HG02938 (cell line): ENCODE data around the gene PABPN1.

Experiments
- ATAC-seq: cut with Tn5 transposase; IDR thresholded peaks from one replicate; pipeline ENCODE4 v1.9.1; 2021; ENCODE audit warnings: mild to moderate bottlenecking, moderate library complexity; ENCODE audit not compliant: unreplicated experiment

The PABPN1 gene

GRCh38 chr14:23326491-23327332, 5.5 kb downstream of the PABPN1 start:
- ATAC-seq, result no peak

- no peak for ATAC-seq
Observed at GRCh38 chr14:23327947-23328744, 6.9 kb downstream of the PABPN1 start.

GRCh38 chr14:23335623-23336022, 14.4 kb downstream of the PABPN1 start:
- no peak for ATAC-seq

- no peak for ATAC-seq
Observed at GRCh38 chr14:23339506-23340268, 18.4 kb downstream of the PABPN1 start.

GRCh38 chr14:23344481-23344880, 23.2 kb downstream of the PABPN1 start:
- ATAC-seq, result no peak

GRCh38 chr14:23345987-23346692, 24.9 kb downstream of the PABPN1 start:
- ATAC-seq, result no peak

- ATAC-seq, result no peak
Observed at GRCh38 chr14:23346693-23347405, 25.6 kb downstream of the PABPN1 start.

- ATAC-seq, result no peak
Observed at GRCh38 chr14:23347406-23348296, 26.4 kb downstream of the PABPN1 start.

GRCh38 chr14:23348297-23348655, 27.0 kb downstream of the PABPN1 start:
- ATAC-seq, result no peak

- ATAC-seq, result no peak
Observed at GRCh38 chr14:23349156-23349845, 28.0 kb downstream of the PABPN1 start.

- ATAC-seq, result no peak
Observed at GRCh38 chr14:23351681-23352505, 30.6 kb downstream of the PABPN1 start.

GRCh38 chr14:23352506-23353432, 31.5 kb downstream of the PABPN1 start, which contains the start of gene SLC22A17:
Gene SLC22A17, minus strand, starts transcription at chr14:23352887.
- ATAC-seq, result no peak

- no peak for ATAC-seq
Observed at GRCh38 chr14:23353433-23353780, 32.1 kb downstream of the PABPN1 start.

- no peak for ATAC-seq
Observed at GRCh38 chr14:23354990-23355389, 33.7 kb downstream of the PABPN1 start.

- ATAC-seq, result no peak
Observed at GRCh38 chr14:23355871-23356435, 34.7 kb downstream of the PABPN1 start.

GRCh38 chr14:23356662-23357061, 35.4 kb downstream of the PABPN1 start:
- ATAC-seq, result no peak
